SKM-1 (cell line): Measurements from ENCODE around the gene CCDC148.
"Not testable (repeated sequence)": the region's sequence is repeated elsewhere in the genome, so short reads cannot be mapped to it uniquely, and the experiment has no call there.

Experiments
- DNase-seq: peaks from one replicate; lab custom pipeline; 2025; ENCODE audit not compliant: unreplicated experiment; lab: John Stamatoyannopoulos, UW

The CCDC148 gene

GRCh38 chr2:158366342-158366741 is 90.2 kb downstream of the CCDC148 start:
- DNase-seq: no peak

- DNase-seq: no peak
These were observed 96.7 kb downstream of the CCDC148 start for GRCh38 chr2:158359846-158360245.

- DNase-seq: no peak
These were observed 98.9 kb downstream of the CCDC148 start for GRCh38 chr2:158357699-158358098.

- DNase-seq: no peak
These were observed 99.4 kb downstream of the CCDC148 start for GRCh38 chr2:158357122-158357521.

DNA sequence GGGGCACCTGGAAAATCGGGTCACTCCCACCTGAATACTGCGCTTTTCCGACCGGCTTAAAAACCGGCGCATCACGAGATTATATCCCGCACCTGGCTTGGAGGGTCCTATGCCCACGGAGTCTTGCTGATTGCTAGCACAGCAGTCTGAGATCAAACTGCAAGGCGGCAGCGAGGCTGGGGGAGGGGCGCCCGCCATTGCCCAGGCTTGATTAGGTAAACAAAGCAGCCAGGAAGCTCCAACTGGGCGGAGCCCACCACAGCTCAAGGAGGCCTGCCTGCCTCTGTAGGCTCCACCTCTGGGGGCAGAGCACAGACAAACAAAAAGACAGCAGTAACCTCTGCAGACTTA is 105.1 kb downstream of the CCDC148 start:
- not testable (repeated sequence) for DNase-seq

GRCh38 chr2:158350751-158351465 is 105.6 kb downstream of the CCDC148 start:
- not testable (repeated sequence) for DNase-seq

GRCh38 chr2:158346032-158346431 is 110.5 kb downstream of the CCDC148 start:
- DNase-seq: no peak

DNA sequence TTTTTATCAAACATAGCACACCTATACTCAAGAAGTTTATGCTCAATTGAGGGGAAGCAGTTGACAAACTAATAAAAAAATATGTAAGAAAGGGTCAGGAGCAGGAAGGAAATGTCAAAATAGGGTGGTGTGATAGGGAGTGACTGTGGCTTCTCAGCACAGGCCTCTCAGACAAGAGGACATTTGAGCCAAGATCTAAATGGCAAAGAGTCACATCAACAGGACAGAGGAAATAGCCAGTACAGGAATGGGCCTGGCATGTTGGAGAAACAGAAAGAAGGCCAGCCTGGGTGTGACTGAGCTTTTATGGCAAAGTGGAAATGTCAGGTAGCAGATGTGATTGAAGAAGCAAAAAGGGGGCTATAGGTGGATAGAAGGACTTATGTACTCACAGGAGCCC is 117.0 kb downstream of the CCDC148 start:
- no peak for DNase-seq

DNA sequence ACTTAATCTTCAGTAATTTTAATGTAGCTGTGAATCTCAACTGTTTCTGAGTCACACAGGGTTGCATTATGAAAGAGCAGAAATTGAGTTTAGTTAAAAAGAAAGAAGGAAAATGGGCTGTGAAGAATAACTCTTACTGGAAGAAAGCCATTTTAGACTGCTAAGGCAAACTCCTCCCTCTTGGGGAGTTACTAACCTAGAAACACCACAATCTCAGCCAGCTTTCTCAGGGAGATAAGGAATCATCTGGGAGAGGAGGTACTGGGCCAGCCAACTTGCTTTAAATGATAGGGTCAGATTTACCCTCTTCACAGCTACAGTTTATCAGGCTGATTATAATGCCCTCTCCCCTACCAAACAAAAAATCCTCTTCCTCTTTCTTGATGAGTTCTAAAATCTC is 119.5 kb downstream of the CCDC148 start:
- DNase-seq: no peak

DNA sequence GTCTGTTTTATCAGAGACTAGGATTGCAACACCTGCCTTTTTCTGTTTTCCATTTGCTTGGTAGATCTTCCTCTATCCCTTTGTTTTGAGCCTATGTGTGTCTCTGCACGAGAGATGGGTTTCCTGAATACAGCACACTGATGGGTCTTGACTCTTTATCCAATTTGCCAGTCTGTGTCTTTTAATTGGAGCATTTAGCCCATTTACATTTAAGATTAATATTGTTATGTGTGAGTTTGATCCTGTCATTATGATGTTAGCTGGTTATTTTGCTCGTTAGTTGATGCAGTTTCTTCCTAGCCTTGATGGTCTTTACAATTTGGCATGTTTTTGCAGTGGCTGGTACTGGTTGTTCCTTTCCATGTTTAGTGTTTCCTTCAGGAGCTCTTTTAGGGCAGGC is 124.8 kb downstream of the CCDC148 start:
- DNase-seq: not testable (repeated sequence)

DNA sequence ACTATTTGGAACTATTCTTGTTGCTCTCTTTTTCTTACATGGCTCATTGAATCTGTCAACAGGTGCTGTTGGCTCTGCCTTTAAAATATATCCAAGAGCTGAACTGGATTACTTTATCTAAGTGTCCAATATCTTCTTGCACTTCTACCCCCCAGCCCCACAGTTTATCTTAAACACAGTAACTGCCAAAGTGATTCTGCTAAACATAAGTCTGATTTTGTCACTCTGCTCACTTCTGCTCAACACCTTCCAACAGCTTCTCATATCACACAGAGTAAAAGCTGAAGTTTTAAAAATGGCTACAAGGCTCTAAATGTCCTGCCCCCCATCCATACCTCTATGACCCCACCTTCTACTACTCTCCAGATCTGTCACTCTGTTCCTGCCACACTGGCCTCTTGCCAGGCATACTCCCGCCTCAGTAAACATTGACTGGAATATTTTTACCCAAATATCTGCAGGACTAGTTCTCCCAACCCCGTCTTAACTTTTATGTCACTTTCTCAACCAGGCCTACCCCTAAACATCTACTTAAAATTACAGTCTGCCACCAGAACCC is 130.7 kb downstream of the CCDC148 start:
- no peak for DNase-seq

DNA sequence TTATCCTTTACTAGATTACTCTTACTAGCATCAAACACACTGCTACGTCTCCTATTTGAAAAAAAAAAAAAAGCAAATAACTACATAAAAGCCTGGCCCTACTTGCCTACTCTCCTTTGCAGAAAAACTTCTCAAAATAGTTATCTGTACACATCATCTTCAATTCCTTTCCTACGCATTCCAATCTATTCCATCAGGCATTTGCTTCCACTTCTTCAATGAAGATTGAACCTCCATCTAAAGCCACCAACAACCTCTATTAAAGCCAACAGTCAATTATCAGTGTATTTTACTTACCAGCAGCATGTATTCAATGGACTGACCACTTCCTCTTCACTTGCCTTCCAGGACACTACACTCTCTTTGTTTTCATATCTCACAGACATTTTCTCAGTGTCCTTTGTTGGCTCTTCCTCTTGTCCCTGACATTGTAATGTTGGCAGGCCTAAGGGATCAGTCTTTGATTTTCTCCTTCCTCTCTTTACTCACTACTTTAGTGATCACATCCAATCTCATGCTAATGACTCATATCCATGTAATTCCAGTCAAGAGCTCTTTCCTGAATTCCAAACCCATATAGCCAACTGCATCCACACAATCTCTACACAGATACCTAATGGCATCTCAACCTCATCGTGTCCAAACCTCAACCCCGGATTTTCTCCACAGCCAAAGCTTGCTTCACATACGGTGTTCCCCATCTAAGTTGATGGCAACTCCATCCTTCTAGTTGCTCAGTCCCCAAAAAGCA is 131.3 kb downstream of the CCDC148 start:
- no peak for DNase-seq

- DNase-seq: no peak
These were observed 133.2 kb downstream of the CCDC148 start for GRCh38 chr2:158323381-158323780.

- DNase-seq: no peak
These were observed 135.3 kb downstream of the CCDC148 start for GRCh38 chr2:158321264-158321663.

DNA sequence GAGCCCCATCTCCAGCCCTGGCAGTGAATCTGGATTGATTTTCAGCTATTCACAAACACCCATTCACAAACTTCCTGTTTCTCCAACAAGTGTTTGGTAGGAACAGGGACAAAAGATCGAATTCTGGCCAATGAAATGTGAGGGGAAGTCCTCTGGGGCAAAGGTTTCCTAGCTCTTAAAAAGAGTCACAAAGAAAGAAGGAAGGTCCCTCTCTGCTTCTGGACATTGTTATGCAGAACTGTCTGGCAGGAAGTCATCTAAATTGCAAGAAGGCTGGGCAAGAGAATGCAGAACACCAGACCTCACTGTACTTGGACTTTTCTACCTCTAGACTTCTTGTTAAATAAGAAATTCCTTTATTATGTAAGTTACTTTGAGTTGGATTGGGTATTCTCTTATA is 137.3 kb downstream of the CCDC148 start:
- DNase-seq: no peak

DNA sequence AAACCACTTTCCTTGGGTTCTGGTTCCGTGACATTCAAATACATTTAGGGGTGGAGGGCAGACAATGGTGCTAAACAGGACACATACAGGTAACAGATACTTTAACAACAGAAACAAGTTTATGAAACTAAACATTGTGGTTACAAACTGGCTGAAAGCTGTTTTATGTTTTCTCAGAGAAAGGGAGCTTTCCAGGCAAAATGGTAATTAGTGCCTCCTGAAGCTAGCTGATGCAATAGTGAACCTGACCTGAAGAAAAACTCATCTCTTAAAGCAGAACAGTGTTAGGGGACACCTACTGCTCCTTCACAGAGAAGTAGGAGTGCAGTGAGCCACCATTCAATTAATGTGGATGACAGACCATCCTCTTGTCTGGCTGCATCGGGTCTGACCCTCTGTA is 138.9 kb downstream of the CCDC148 start:
- DNase-seq: no peak

GRCh38 chr2:158315803-158316414 is 140.6 kb downstream of the CCDC148 start:
- DNase-seq: no peak

DNA sequence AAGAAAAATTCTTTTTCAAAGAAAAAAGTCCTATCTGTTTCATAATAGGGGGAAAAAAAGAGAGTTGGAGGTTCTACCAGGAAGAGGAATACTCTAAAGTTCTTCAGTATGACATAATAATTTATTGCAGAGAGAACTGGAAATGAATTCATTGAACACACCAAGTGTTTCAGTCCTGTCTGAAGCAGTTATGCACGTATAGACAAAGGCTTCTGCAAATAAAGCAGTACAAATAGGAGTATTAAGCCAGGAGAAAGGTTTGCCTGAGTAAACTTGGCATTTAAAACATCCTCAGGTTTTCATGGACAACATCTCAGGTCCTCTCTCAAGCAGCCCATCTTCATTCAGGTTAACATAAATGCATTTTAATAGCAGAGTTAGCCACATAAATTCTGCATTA is 141.6 kb downstream of the CCDC148 start:
- DNase-seq: no peak

DNA sequence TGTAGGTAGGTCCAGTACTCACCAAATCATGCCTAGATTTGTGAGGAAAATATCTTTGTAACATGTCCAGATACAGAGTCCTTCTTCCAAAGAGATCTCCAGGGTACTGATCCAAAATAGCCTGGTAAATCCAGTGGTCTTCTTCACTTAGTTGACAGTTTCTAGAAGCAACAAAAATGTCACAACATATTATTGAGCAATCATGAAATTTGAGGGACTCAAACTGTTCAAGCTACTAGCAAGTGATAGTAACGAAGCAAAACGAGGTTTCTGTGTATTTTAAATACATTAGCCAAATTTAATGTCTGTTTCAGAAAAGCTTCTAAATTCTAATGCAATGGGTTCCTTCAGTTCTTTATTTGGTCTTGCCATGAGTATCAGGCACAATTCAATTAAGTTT is 142.8 kb downstream of the CCDC148 start:
- DNase-seq: no peak

GRCh38 chr2:158312981-158313380 is 143.6 kb downstream of the CCDC148 start:
- no peak for DNase-seq

GRCh38 chr2:158310407-158310806 is 146.1 kb downstream of the CCDC148 start:
- DNase-seq: not testable (repeated sequence)

DNA sequence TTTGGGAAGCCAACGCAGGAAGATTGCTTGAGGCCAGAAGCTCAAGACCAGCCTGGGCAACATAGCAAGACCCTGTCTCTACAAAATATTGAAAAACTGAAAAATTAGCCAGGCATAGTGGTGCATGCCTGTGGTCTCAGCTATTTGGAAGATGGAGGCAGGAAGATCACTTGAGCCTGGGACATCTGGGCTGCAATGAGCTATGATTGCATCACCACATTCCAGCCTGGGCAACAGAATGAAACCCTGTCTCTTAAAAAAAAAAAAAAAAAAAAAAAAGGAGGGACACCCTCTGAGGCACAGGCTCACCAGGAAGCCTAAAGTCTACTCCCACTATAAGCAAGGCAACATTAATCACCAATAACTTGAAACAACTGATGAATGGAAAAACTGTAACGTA is 151.1 kb downstream of the CCDC148 start:
- no peak for DNase-seq
